MCF 10A (cell line): ENCODE data around the gene DPCD. TPM values are rescaled to one million over a fixed set of nuclear protein-coding genes. Genes with fewer than 3 reads are reported as not detected.

Source experiments
- BruUV-seq: library from RNA; stranded (reverse); fragments of 400-500 nt; replicated peaks from 2 replicates; lab custom pipeline; 2021; lab: Mats Ljungman, UMichigan
- CTCF ChIA-PET: fragments of 300-600 bp; sonication (Branson Sonifier 250); formaldehyde crosslinking; extraction: SDS; loops from one replicate; lab custom pipeline; 2021; ENCODE audit warnings: antibody characterized with exemption, inconsistent platforms; lab: Yijun Ruan, JAX
- POLR2A ChIA-PET: fragments of 300-600, 350-650 bp; sonication (Branson Sonifier 250); formaldehyde crosslinking; extraction: SDS; loops from one replicate; lab custom pipeline; 2020; ENCODE audit warnings: antibody characterized with exemption, inconsistent platforms; lab: Yijun Ruan, JAX
- DNase-seq: peaks from one replicate; pipeline ENCODE4 v3.0.0-alpha.2; 2018; ENCODE audit not compliant: unreplicated experiment
- H3K27ac Mint-ChIP-seq: one replicate; pipeline ENCODE4 v1.8.0; 2022; ENCODE audit warnings: mild to moderate bottlenecking, low read depth, mixed read lengths; ENCODE audit not compliant: unreplicated experiment
- H3K27me3 Mint-ChIP-seq: one replicate; pipeline ENCODE4 v1.8.0; 2022; ENCODE audit warnings: mixed read lengths; ENCODE audit not compliant: insufficient read depth, unreplicated experiment
- H3K36me3 Mint-ChIP-seq: one replicate; pipeline ENCODE4 v1.8.0; 2022; ENCODE audit warnings: mild to moderate bottlenecking, moderate library complexity, mixed read lengths; ENCODE audit not compliant: insufficient read depth, unreplicated experiment
- H3K4me1 Mint-ChIP-seq: one replicate; pipeline ENCODE4 v1.8.0; 2022; ENCODE audit warnings: mixed read lengths; ENCODE audit not compliant: insufficient read depth, unreplicated experiment
- H3K4me3 Mint-ChIP-seq: one replicate; pipeline ENCODE4 v1.8.0; 2022; ENCODE audit warnings: mild to moderate bottlenecking, moderate library complexity, mixed read lengths; ENCODE audit not compliant: unreplicated experiment
- H3K9me3 Mint-ChIP-seq: one replicate; pipeline ENCODE4 v1.8.0; 2022; ENCODE audit warnings: mixed read lengths; ENCODE audit not compliant: unreplicated experiment
- CTCF ChIP-seq: fragments of 200-600 bp; IDR thresholded peaks from one replicate; pipeline ENCODE4 v1.8.0; 2022; ENCODE audit warnings: antibody characterized with exemption, mild to moderate bottlenecking; ENCODE audit not compliant: unreplicated experiment
- intact Hi-C: fragments of 100-400 bp; cut with micrococcal nuclease; formaldehyde crosslinking; loops from 2 replicates; pipeline ENCODE4 v1.14.1; 2022
- total RNA-seq: library from RNA; stranded (reverse); gene quantifications from 2 replicates; pipeline ENCODE4 v1.2.3, GENCODE V29; 2022

The DPCD gene
- total RNA-seq, 1 experiment from 2014 or later = 24.2 TPM

DNA sequence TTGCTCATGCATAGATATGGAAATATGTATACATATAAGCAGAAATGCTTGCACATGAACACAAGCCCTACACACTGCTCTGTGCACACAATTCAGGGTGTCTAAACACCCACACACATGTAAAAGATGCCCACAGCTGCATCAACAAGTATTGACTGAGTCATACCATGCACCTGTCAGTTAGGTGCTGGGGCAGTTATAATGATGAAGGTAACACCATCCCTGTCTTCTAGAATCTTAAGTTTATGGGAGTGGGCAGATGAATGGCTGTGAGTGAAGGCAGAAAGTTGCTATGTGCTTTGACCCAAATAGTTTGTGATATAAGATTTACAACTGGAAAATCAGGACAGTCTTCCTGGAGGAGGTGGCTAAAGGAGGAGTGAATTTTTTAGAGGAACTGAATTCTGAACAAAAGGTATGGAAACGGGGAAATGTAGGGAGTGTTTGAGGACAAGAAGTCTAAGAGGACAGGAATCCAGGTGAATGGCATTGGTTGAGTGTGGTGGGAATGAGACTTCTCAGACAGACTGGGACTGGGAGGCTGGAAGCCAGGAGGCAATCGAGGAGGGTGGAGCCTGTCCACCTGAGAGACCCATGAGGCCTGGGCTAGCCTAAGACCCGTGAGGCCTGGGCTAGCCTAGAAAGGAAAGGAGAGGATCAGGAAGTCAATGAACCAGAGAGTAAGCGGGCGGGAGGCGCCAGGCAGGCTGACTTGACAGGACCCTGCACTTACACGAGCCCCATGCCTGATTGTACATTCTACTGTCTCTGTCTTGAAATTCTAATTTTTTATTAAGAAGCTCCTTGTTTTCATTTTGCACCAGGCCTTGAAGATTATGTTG, 20.7 kb upstream of the DPCD start:
- H3K9me3 Mint-ChIP-seq = no peaks in the 10 kb centered on the region
- POLR2A ChIA-PET = interaction anchor here (1.6 kb wide), 1 partner anchor 9 kb away, joined by 4 read pairs; no protein-coding TSS in a partner anchor
- no peak for TF ChIP-seq CTCF
- H3K4me3 Mint-ChIP-seq = no peak overlapping the region
- peaks cover 19% of the 10 kb centered on the region for H3K27me3 Mint-ChIP-seq
- no peak for DNase-seq
- H3K4me1 Mint-ChIP-seq = peaks cover 5% of the 10 kb centered on the region
- BruUV-seq = no TSS peak
- CTCF ChIA-PET = interaction anchor here (0.7 to 7.7 kb wide), 5 partner anchors 30 to 353 kb away, joined by 3 to 118 read pairs (median 4); no protein-coding TSS in a partner anchor
- H3K27ac Mint-ChIP-seq = no peak overlapping the region
- peaks cover 6% of the 10 kb centered on the region for H3K36me3 Mint-ChIP-seq
- intact Hi-C loops = no loop called here

GRCh38 chr10:101568054-101568745, 19.9 kb upstream of the DPCD start:
- Mint-ChIP-seq H3K27ac (no peak overlapping the region), H3K36me3 (peaks cover 8% of the 10 kb centered on the region), H3K27me3 (peaks cover 19% of the 10 kb centered on the region), H3K4me3 (no peak overlapping the region), H3K9me3 (no peaks in the 10 kb centered on the region), H3K4me1 (peaks cover 5% of the 10 kb centered on the region)
- BruUV-seq = no TSS peak
- TF ChIP-seq CTCF = no peak
- ChIA-PET CTCF (interaction anchor here (0.7 to 7.7 kb wide), 6 partner anchors 31 to 354 kb away, joined by 3 to 118 read pairs (median 4); no protein-coding TSS in a partner anchor), POLR2A (interaction anchor here (1.6 kb wide), 1 partner anchor 10 kb away, joined by 4 read pairs; no protein-coding TSS in a partner anchor)
- DNase-seq = no peak
- intact Hi-C loops = no loop called here

DNA sequence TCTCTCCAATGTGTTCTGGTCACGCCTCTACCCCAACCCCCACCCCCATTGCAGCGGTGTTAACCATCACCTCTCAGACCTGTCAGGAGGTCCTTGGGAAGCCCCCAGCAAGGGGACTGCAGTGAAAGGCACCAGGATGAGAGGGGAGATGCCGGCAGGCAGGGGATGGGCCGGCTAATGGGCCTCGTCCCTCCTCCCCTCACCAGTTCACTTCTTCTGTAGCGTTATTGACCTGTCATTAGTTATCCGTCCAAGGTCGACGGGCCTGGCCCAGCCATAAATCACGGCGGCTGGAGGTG, 18.8 kb upstream of the DPCD start:
- POLR2A ChIA-PET = interaction anchor here (0.6 to 2.2 kb wide), 3 partner anchors 19 to 356 kb away, joined by 3 to 8 read pairs (median 4); partner anchors contain the start of genes DPCD and POLL
- Mint-ChIP-seq H3K36me3 (peaks cover 11% of the 10 kb centered on the region), H3K27me3 (peaks cover 19% of the 10 kb centered on the region), H3K4me3 (peak overlapping the region; percentile 72), H3K27ac (no peak overlapping the region), H3K4me1 (peaks cover 5% of the 10 kb centered on the region), H3K9me3 (no peaks in the 10 kb centered on the region)
- no peak for DNase-seq
- no peak for TF ChIP-seq CTCF
- CTCF ChIA-PET = interaction anchor here (0.5 to 7.7 kb wide), 21 partner anchors 8 to 405 kb away, joined by 3 to 118 read pairs (median 4); no protein-coding TSS in a partner anchor
- BruUV-seq = no TSS peak
- intact Hi-C loops = no loop called here
